DMS 273 (cell line): ENCODE results near the gene RASA4.
"Not testable (repeated sequence)": the region's sequence is repeated elsewhere in the genome, so short reads cannot be mapped to it uniquely, and the experiment has no call there.

Source experiments
- DNase-seq: peaks from one replicate; lab custom pipeline; 2025; ENCODE audit not compliant: unreplicated experiment; lab: John Stamatoyannopoulos, UW

RASA4 gene

DNA sequence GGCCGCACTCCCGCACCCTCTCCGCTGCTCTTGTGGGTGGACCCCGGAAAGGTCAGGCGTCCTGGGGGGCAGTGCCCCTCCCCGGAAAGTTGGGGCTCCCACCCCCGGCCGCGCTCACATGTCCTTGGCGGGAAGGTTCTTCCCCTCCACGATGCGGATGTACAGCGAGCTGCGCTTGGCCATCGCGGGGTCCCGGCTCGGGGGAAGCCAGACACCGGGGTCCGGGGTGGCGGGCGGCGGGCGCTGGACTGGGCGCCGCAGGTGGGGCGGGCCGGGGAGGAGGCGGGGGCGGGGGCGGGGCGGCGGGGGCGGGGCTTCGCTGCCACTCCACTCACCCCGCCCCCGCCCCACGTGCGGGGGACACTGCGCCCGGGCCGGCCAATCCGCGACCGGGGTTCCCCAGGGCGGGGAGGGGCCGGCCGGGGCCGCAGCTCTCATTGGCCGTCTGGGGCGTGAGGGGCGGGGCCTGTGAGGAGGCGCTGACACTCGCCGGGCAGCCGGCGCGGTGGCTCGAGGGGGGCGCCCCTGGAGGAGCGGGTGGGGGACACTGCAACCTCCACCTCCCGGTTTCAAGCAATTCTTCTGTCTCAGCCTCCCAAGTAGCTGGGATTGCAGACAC, at the start of gene RASA4:
RASA4 (minus strand) TSS at position 250 of the 619 bp plus-strand sequence; CDS start at position 183, 67 bp downstream.
- not testable (repeated sequence) for DNase-seq

DNA sequence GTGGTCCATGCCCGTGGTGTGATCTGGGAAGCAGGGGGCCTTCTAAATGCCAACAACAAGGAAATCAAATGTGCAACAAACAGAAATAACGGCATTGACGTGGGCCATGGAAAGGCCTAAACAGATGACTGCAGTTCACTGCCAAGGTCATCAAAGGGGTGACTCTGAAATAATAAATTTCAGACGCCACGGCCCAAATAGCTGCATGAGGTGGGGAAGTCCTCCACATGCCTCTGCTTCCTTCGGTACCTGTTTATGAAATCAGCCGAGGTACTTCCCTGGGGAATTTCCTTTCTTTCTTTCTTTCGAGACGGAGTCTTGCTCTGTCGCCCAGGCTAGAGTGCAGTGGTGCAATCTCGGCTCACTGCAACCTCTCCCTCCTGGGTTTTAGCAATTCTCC, 48.2 kb upstream of the RASA4 start:
- not testable (repeated sequence) for DNase-seq

DNA sequence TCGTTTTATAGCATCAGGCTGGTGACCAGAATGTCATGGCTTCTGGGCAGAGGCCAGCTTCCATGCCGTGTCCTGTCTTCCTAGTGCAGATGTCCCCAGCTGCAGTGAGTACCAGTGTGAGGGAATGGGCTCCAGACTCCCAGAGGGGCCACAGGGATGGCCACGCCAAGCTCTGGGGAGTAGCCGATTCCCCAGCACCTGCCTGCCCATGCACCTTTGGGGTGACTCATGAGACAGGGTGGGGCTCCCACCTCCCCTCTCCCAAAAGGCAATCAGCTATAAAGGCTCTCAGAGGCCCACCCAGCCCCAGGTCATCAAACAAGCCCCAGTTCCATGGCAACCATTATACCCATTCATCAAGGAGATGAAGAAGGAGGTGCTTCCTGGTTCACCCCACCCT, 33.4 kb upstream of the RASA4 start, which contains the start of gene SPDYE2B:
SPDYE2B (plus strand) TSS at position 396 of the 400 bp plus-strand sequence. CDS start 2,030 bp downstream, outside the sequence.
- DNase-seq, result not testable (repeated sequence)

GRCh38 chr7:102647813-102648212, 31.3 kb upstream of the RASA4 start:
- not testable (repeated sequence) for DNase-seq

GRCh38 chr7:102643404-102643803, 26.8 kb upstream of the RASA4 start:
- not testable (repeated sequence) for DNase-seq

DNA sequence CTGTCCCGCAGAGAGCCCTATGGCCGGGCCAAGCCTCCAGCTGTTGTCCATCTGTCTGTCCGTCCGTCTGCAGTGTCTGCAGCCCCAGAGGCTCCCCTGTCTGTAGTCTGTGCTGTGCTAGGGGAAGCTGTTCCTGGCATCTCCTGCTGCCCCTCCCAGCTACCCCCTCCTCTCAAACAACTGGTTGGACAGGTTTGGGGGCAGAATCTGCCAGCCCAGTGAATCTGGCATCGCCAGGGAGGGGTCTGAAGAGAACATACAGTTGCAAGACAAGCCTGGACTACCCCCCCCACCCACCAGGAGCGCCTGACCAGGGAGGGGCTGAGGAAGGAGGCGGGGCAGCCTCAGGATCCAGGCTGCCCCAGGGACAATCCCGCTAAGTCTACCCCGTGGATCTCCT, 26.1 kb upstream of the RASA4 start, which contains the start of gene UPK3BL1:
UPK3BL1 (minus strand) TSS at position 101 of the 400 bp plus-strand sequence; CDS start at position 51, 50 bp downstream.
- not testable (repeated sequence) for DNase-seq

- DNase-seq, result not testable (repeated sequence)
Measured at GRCh38 chr7:102638848-102639247, 22.3 kb upstream of the RASA4 start.

DNA sequence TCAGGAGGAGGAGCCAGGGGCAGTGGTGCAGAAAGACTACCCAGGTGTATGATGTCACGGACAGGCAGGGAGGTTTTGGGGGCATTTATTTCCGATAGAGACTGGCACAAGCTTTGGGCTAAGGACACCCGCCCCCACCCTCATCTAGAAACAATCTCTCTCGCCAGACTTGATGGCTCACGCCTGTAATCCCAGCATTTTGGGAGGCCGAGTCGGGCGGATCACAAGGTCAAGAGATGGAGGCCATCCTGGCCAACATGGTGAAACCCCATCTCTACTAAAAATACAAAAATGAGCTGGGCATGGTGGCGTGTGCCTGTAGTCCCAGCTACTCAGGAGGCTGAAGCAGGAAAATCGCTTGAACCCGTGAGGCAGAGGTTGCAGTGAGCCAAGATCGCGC, 20.4 kb upstream of the RASA4 start:
- DNase-seq, result not testable (repeated sequence)

DNA sequence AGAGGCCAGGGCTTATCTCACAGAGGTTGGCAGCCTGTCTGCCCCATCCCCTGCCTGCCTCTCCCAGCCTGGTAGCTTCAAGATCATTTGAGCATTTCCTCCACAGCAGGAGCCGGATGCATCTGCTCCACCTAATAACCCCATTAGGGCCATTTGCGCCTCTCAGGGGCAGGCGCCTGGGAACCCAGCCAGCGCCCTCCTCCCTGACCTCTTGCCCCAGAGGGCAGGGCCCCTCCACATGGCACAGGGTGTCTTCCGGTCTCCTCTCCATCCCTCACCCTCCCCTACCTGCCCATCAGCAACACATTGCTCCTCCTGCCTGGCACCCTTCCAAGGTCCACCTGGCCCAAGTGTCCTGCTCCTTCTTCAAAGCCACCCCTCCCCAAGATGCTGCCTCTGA, 18.8 kb upstream of the RASA4 start:
- not testable (repeated sequence) for DNase-seq

DNA sequence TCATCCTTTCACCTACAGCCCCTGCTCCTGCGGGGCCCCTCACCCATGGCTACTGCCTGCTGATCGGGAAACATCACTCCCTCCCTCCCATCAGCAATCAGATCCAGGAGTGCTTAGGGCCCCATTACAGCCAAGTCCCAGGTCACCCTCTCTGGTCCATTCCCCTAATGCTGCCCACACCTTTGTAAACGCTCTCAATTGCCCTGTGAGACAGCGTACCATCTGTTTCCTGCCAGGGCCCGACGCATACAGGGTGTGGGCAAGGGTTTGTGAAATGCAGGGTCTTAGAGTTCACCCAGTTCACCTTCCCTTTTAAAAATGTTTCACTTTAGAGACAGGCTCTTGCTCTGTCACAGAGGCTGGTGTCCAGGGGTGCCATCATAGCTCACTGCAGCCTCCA, 17.7 kb upstream of the RASA4 start:
- DNase-seq, result not testable (repeated sequence)

GRCh38 chr7:102630622-102631021, 14.1 kb upstream of the RASA4 start:
- DNase-seq, result not testable (repeated sequence)

GRCh38 chr7:102627271-102627904, 10.8 kb upstream of the RASA4 start:
- DNase-seq, result not testable (repeated sequence)

- not testable (repeated sequence) for DNase-seq
Measured at GRCh38 chr7:102618122-102618521, 1.6 kb upstream of the RASA4 start.

GRCh38 chr7:102615930-102616329, 626 bp downstream of the RASA4 start:
- DNase-seq, result not testable (repeated sequence)

- not testable (repeated sequence) for DNase-seq
Measured at GRCh38 chr7:102614873-102615272, 1.7 kb downstream of the RASA4 start.

DNA sequence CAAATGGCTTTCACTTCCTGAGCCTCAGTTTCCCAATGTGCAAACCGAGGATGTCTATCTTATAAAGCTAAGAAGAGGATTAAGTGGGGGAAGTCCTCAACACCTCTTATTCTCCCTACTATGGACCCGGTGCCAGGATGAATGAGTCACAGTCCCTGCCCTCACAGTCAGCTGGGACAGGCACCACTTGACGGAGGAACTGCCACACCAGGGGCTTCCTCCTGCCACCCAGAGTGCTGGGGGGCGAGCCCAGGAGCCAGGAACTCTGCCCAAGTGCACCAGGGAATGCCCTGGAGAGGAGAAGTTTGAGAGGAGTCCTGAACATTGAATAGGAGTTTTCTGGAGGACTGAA, 2.2 kb downstream of the RASA4 start:
- not testable (repeated sequence) for DNase-seq

DNA sequence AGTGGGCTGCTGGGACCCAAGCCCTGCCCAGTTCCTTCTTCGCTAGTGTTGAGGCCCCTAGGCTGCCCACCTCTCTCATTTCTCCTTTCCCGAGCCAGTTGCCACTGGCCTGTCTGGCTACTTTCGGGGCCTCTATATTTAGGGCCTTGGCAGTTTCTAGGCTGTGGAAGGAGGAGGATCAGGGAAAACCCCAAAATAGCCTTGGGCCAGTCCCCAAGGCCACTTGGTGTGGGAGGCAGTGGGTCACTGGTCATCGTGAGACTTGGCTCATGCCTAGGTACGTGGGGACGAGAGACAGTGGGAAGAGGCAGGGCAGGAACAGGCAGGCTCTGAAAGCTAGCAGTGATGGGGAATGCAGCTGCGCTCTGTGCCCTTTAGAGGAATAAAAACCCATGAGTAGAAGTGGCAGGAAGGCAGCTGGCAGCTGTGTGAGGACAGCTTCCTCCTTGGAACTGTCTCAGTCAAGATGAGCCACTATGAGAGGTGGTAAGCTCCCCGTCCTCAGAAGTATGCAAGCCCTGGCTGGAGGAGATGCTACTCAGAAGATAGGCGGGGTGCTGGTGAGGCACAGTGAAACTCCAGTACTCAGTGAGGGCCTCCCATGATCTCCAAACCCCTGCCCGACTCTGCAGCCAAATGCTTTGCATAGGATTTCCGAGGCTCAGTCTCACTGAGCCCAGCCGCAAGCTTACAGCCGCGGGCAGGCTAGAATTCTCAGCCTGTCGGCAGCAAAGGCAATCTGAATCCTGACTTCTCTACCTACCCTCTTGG, 2.8 kb downstream of the RASA4 start:
- DNase-seq, result not testable (repeated sequence)

DNA sequence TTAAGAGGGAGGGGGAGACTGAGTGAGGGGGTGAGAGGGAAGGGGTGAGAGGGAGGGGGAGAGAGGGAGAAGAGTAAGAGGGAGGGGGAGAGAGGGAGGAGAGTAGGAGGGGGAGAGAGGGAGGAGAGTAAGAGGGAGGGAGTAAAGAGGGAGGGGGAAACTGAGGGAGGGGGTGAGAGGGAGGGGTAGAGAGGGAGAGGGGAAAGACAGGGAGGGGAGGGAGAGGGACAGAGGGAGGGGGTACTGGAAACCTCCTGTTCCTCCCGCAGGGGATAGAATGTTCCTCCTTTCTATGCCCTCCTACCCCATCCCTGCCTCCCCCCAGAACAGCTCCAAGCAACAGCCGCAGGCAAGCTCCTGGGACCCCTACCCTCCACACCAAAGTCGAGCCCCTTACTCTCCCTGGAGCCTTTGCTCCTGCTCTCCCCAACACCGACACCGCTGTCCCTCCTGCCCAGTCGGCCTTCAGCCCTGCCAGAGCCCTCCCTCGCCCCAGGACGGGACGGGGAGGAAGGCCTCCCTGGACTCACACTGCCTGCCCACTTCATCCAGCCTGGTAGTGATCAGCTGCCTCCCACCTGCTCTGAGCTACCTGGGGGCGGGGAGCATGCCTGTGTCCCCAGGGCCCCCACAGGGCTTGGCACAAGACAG, 4.8 kb downstream of the RASA4 start:
- DNase-seq, result not testable (repeated sequence)

GRCh38 chr7:102611013-102611674, 5.4 kb downstream of the RASA4 start:
- DNase-seq, result not testable (repeated sequence)

GRCh38 chr7:102610441-102610840, 6.1 kb downstream of the RASA4 start:
- not testable (repeated sequence) for DNase-seq
